ENCODE results near the gene AK1.

DNA sequence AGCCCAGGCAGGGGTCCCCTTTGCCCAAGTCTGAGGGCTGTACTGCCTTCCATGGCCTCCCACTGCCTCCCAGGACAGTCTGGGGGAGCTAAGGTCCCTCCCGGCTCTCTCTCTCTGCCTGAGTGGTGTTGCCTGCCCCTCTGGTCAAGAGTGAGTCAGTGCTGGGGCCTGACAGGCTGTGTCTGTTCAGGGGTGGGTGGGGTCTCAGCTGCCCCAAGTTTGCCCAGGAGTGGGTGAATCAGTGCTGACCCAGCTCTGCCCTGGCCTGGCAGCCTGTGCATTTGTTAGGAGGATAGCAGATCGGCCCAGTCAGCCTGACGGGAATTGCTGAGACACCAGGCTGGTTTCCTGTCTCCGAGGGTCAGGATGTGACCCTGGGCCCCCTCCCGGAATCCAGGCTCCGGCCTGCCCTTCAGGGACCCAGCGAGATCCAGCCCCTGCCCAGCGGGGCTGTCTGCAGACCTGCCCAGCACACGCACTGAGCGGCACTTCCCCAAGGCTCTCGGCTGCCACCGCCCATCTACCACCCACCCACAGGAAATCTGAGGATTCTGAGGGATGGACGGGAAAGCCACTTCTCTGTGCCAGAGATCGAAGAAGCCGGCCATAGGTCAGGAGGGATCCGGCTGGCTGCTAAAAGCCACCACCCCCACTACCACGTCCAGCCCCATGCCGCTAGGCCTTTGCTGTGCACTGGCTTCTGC, 38.9 kb downstream of the AK1 start:
- TF ChIP-seq, protein P1, sequence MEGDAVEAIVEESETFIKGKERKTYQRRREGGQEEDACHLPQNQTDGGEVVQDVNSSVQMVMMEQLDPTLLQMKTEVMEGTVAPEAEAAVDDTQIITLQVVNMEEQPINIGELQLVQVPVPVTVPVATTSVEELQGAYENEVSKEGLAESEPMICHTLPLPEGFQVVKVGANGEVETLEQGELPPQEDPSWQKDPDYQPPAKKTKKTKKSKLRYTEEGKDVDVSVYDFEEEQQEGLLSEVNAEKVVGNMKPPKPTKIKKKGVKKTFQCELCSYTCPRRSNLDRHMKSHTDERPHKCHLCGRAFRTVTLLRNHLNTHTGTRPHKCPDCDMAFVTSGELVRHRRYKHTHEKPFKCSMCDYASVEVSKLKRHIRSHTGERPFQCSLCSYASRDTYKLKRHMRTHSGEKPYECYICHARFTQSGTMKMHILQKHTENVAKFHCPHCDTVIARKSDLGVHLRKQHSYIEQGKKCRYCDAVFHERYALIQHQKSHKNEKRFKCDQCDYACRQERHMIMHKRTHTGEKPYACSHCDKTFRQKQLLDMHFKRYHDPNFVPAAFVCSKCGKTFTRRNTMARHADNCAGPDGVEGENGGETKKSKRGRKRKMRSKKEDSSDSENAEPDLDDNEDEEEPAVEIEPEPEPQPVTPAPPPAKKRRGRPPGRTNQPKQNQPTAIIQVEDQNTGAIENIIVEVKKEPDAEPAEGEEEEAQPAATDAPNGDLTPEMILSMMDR (conservative IDR thresholded peaks at IDR 0.05; ENCODE audit: low read depth in 2 of 2), result no peak
- no peak for TF ChIP-seq EZH2 (IDR thresholded peaks at IDR 0.05; ENCODE audit: low read depth, unreplicated experiment)
- no peak for TF ChIP-seq NANOG (IDR thresholded peaks at IDR 0.05; ENCODE audit: borderline replicate concordance)
- TF ChIP-seq CREB1 (CRISPR knock-in tag; IDR thresholded peaks at IDR 0.05; ENCODE audit: low read depth), result no peak
- no peak for TF ChIP-seq EZH2phosphoT487 (IDR thresholded peaks at IDR 0.05; ENCODE audit: unreplicated experiment)

Measured in GM23338 (cell line).